ENCODE data around the gene GDPD5. TPM values are rescaled to one million over a fixed set of nuclear protein-coding genes. Genes with fewer than 3 reads are reported as not detected.

Gene GDPD5
- total and polyA plus RNA-seq, 9 of the 15 experiments (the other 6 are each of a cell fraction or from before 2014, with no cell fraction given): 0.32 to 27.3 (median 8.0) TPM

- TF ChIP-seq ZNF263 (CRISPR knock-in tag; IDR thresholded peaks at IDR 0.05; ENCODE audit: borderline replicate concordance) (no peak), ZNF57 (CRISPR knock-in tag; IDR thresholded peaks at IDR 0.05) (no peak), CHD1 (IDR thresholded peaks at IDR 0.05; ENCODE audit: low read length) (no peak), STAG1 (CRISPR knock-in tag; IDR thresholded peaks at IDR 0.05; ENCODE audit: borderline replicate concordance) (no peak), ZNF354B (CRISPR knock-in tag; IDR thresholded peaks at IDR 0.05) (no peak), KDM1A (IDR thresholded peaks at IDR 0.05) (no peak)
Measured at GRCh38 chr11:75437966-75438659, 87.6 kb downstream of the GDPD5 start (continued).

- ChIA-PET CTCF (ENCODE audit: low intra/inter-chr PET ratio) (no interaction called here), POLR2A (interaction anchor here (1.1 kb wide), 1 partner anchor 141 kb away, joined by 3 read pairs; no protein-coding TSS in a partner anchor)
- BruUV-seq (replicated peaks): no TSS peak
Measured at GRCh38 chr11:75436806-75437205, 88.9 kb downstream of the GDPD5 start.

More at GRCh38 chr11:75436806-75437205, 88.9 kb downstream of the GDPD5 start:
- TF ChIP-seq CXXC5 (CRISPR knock-in tag; IDR thresholded peaks at IDR 0.05): no peak
- no peak for TF ChIP-seq NR2F6 (CRISPR knock-in tag; IDR thresholded peaks at IDR 0.05)
- TF ChIP-seq, protein P1, sequence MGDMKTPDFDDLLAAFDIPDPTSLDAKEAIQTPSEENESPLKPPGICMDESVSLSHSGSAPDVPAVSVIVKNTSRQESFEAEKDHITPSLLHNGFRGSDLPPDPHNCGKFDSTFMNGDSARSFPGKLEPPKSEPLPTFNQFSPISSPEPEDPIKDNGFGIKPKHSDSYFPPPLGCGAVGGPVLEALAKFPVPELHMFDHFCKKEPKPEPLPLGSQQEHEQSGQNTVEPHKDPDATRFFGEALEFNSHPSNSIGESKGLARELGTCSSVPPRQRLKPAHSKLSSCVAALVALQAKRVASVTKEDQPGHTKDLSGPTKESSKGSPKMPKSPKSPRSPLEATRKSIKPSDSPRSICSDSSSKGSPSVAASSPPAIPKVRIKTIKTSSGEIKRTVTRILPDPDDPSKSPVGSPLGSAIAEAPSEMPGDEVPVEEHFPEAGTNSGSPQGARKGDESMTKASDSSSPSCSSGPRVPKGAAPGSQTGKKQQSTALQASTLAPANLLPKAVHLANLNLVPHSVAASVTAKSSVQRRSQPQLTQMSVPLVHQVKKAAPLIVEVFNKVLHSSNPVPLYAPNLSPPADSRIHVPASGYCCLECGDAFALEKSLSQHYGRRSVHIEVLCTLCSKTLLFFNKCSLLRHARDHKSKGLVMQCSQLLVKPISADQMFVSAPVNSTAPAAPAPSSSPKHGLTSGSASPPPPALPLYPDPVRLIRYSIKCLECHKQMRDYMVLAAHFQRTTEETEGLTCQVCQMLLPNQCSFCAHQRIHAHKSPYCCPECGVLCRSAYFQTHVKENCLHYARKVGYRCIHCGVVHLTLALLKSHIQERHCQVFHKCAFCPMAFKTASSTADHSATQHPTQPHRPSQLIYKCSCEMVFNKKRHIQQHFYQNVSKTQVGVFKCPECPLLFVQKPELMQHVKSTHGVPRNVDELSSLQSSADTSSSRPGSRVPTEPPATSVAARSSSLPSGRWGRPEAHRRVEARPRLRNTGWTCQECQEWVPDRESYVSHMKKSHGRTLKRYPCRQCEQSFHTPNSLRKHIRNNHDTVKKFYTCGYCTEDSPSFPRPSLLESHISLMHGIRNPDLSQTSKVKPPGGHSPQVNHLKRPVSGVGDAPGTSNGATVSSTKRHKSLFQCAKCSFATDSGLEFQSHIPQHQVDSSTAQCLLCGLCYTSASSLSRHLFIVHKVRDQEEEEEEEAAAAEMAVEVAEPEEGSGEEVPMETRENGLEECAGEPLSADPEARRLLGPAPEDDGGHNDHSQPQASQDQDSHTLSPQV (IDR thresholded peaks at IDR 0.05): no peak
- TF ChIP-seq KDM1A (IDR thresholded peaks at IDR 0.05): no peak
- no peak for TF ChIP-seq E4F1 (CRISPR knock-in tag; IDR thresholded peaks at IDR 0.05; ENCODE audit: borderline replicate concordance)
- TF ChIP-seq NFIC (IDR thresholded peaks at IDR 0.05): no peak
- TF ChIP-seq, protein P2, sequence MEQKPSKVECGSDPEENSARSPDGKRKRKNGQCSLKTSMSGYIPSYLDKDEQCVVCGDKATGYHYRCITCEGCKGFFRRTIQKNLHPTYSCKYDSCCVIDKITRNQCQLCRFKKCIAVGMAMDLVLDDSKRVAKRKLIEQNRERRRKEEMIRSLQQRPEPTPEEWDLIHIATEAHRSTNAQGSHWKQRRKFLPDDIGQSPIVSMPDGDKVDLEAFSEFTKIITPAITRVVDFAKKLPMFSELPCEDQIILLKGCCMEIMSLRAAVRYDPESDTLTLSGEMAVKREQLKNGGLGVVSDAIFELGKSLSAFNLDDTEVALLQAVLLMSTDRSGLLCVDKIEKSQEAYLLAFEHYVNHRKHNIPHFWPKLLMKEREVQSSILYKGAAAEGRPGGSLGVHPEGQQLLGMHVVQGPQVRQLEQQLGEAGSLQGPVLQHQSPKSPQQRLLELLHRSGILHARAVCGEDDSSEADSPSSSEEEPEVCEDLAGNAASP (IDR thresholded peaks at IDR 0.05): no peak
- H3K4me2 ChIP-seq (ENCODE audit: insufficient read depth, low read length): no peak overlapping the region
- no peaks in the 10 kb centered on the region for H3K79me2 ChIP-seq (ENCODE audit: control insufficient read depth, insufficient read depth, low read length)
- in situ Hi-C loops (cut with MboI): loop anchor here (25.0 kb wide), 1 partner anchor 425 kb away; no protein-coding TSS in a partner anchor
- H4K20me1 ChIP-seq (replicated peaks; ENCODE audit: control insufficient read depth, insufficient read depth, low read length): no peaks in the 10 kb centered on the region
- H3K9me1 ChIP-seq (ENCODE audit: control insufficient read depth, insufficient read depth, low read length): no peaks in the 10 kb centered on the region
- H3K27ac ChIP-seq (ENCODE audit: extremely low read depth, low read depth, low read length): no peak overlapping the region; the same call in 2 of the 3 replicates
- no peak overlapping the region for H3K4me3 ChIP-seq
- ATAC-seq (no peak), FAIRE-seq (no peak), DNase-seq (ENCODE audit: extremely low read depth in 1 of 4, low spot score in 3 of 4) (no peak)
- peak overlapping the region in 1 of 2 experiments; percentile 27; a peak in 1 of 4 replicates for H3K9ac ChIP-seq (ENCODE audit: insufficient read depth in 1 of 2, low read depth in 2 of 2, low read length in 2 of 2)
- intact Hi-C loops (cut with micrococcal nuclease): no loop called here
- H3K27me3 ChIP-seq (ENCODE audit: control insufficient read depth in 2 of 2, insufficient read depth in 2 of 2, low read length in 2 of 2): peaks cover 0 to 12% of the 10 kb centered on the region in 2 experiments; a peak in 4 of 5 replicates
- peaks cover 0 to 29% of the 10 kb centered on the region in 2 experiments; a peak in 3 of 5 replicates for H3K4me1 ChIP-seq (replicated peaks in 1 of 2; ENCODE audit: control insufficient read depth in 2 of 2, insufficient read depth in 2 of 2, low read length in 2 of 2)
- 76% methylated on average over 9 of the region's 9 CpGs for WGBS (ENCODE audit: insufficient coverage, low coverage, missing lambda C conversion rate)
- H2AFZ ChIP-seq (ENCODE audit: low read depth, low read length): no peak overlapping the region
- no peaks in the 10 kb centered on the region for H3K9me3 ChIP-seq (replicated peaks; ENCODE audit: control insufficient read depth, insufficient read depth, low read depth, low read length)
- H3K36me3 ChIP-seq (ENCODE audit: control insufficient read depth, insufficient read depth, low read length): no peaks in the 10 kb centered on the region
